HG02943 (cell line): ENCODE results near the gene SLC34A3.
"Not testable (repeated sequence)": the region's sequence is repeated elsewhere in the genome, so short reads cannot be mapped to it uniquely, and the experiment has no call there.

ENCODE experiments used
- ATAC-seq: cut with Tn5 transposase; IDR thresholded peaks from one replicate; pipeline ENCODE4 v1.9.1; 2021; ENCODE audit warnings: mild to moderate bottlenecking, low read depth, moderate library complexity; ENCODE audit not compliant: unreplicated experiment

The SLC34A3 gene

GRCh38 chr9:137228506-137228967 lies 2.2 kb upstream of the SLC34A3 start:
- no peak for ATAC-seq

DNA sequence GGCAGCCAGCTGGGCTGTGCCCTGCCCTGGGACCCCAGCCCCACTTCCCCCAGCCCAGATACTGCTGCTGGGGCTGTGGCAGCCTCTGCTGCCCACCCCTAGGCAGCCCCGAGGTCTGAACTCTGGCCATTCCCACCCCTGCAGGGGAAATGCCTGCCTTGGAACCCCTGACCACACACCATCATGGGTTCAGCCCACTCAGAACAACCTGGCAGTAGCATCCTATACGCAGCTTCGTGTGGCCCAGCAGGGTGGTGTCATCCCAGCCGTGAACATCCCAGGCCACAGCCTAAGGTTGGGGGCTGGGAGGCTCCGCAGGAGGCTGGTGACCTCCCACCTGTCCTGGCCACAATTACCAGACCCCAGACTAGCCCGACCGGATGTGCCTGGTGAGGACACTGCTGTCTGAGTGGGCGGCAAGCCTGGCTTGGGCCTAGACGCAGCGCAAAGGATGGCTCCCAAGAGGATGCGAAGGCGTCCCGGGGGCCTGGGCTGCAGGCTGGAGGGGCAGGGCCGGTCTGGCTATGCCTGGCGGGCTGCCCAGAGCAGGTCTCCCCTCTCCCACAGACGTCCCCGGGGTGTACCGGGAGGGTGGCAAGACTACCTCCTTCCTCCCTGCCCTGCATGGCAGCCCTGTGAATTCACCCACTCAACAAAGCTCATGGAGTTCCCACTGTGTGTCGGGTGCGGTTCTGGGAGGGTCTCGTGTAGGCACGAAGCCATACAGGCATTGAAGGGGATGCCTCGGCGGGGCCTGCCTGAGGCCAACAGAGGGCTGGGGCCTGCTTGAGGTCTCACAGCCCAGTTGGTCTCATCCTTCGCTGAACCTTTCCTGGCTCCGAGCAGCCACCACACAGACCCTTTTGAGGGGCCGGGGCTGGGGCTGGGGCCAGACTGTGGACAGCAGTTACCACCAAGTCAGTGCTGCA lies 1.5 kb upstream of the SLC34A3 start:
- no peak for ATAC-seq

- ATAC-seq = no peak
Observed at GRCh38 chr9:137229903-137230704, 597 bp upstream of the SLC34A3 start.

GRCh38 chr9:137231372-137232039 lies 805 bp downstream of the SLC34A3 start:
- no peak for ATAC-seq

GRCh38 chr9:137232101-137232500 lies 1.4 kb downstream of the SLC34A3 start:
- no peak for ATAC-seq

- no peak for ATAC-seq
Observed at GRCh38 chr9:137232510-137232909, 1.8 kb downstream of the SLC34A3 start.

GRCh38 chr9:137233143-137233980 lies 2.7 kb downstream of the SLC34A3 start:
- no peak for ATAC-seq

DNA sequence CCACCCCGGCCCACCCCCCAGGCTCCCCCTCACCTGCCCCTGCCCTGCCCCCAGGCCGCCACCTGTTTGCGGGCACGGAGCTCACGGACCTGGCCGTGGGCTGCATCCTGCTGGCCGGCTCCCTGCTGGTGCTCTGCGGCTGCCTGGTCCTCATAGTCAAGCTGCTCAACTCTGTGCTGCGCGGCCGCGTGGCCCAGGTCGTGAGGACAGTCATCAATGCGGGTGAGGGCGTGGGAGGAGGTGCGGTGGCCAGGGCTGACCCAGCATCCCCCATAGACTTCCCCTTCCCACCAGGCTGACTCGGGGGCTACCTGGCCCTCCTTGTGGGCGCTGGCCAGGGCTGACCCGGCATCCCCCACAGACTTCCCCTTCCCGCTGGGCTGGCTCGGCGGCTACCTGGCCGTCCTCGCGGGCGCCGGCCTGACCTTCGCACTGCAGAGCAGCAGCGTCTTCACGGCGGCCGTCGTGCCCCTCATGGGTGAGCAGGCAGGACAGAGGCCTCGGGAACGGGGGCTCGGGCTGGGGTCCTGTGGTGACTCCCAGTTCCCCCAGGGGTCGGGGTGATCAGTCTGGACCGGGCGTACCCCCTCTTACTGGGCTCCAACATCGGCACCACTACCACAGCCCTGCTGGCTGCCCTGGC lies 3.5 kb downstream of the SLC34A3 start:
- ATAC-seq = no peak

GRCh38 chr9:137234758-137235423 lies 4.2 kb downstream of the SLC34A3 start:
- no peak for ATAC-seq

DNA sequence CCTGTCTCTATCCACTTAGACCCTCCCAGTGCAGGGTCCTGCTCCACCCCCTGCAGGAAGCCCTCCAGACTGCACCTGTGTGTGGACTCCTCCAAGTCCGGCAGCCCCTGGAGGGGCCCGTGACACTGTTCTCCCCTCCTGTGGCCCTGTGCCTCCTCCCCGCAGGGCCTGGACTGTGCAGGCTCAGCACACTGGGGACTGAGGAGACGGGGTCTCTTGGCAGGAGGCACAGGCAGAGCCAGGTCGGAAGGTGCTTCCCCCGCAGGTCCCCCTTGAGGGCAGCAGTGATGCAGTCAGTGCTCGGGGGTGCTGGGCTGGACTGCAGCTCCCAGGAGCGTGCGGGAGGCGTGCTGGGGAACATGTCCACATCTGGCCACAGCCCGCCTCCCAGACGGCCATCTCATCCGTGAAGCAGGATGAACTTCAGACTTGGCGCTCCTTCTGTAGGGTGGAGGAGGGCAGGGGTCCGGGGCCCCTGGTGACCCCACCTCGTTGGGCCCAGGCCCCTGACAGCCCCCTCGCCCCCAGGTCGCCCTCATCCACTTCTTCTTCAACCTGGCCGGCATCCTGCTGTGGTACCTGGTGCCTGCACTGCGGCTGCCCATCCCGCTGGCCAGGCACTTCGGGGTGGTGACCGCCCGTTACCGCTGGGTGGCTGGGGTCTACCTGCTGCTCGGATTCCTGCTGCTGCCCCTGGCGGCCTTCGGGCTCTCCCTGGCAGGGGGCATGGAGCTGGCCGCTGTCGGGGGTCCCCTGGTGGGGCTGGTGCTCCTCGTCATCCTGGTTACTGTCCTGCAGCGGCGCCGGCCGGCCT lies 4.9 kb downstream of the SLC34A3 start:
- no peak for ATAC-seq

- no peak for ATAC-seq
Observed at GRCh38 chr9:137236238-137236935, 5.7 kb downstream of the SLC34A3 start.

DNA sequence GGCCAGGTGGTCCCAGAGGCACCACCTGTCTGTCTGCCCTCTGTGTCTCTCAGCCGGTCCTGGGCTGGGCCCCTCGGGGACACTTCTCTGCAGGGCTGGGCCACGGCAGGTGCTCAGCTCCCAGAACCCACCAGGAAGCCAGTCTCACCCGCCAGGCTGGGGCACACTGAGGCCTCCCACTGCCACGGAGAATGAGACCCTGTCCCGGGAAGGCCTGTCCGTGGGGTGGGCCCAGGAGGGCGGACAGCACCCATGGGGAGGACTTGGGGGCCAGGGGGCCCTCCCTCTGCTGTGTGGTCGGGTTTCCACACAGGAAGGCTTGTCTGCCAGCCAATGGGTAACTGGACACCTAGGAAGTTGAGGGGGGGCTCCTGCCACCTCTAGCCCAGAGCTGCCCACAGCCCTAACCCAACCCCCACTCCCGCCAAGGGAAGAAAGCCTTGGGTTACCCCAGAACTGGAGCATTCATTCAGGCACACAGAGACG lies 6.3 kb downstream of the SLC34A3 start:
- no peak for ATAC-seq

DNA sequence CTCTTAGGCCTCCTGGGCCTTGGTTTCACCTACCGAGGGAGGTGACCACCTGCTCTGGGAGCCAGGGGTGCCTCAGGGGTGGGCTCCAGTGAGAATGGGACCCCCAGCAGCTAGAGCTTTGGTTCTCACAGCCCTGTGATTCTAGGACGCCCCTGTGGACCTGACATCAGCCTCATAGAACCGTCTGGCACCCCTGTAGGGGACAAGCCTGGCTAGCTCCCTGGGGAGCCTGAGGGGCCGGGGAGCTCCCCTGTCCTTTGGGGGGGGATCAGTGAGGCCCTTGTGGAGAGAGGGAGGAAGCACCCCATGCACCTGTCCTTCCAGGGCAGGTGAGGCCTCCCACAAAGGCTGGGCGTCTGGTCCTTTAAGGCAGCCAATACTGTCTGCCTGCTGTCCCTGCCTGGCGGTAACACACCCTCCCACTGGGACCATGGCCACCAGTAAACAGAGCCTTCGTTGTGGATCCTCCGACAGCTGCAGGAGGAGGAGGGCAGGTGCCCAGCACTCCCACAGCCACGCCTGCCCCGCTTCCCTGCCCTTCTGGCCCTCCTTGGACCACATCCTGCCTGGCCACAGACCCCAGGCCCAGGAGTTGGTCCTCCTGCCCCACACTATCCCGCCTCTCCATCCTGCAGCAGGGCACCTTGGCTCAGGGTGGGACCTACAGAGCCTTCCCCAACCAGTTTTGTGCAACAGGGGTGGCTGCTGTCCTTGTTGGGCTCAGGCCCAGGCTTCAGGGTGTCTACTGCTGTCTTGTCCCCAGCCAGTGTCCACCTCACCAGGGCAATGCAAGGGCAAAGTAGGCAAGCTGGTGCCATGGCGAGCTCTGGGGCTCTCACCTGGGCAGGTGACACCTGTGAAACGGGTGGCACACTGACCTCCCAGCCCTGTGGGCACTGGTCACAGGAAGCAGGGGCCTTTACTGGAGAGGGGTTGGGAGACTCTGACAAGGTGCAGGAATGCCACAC lies 7.3 kb downstream of the SLC34A3 start:
- ATAC-seq = no peak

DNA sequence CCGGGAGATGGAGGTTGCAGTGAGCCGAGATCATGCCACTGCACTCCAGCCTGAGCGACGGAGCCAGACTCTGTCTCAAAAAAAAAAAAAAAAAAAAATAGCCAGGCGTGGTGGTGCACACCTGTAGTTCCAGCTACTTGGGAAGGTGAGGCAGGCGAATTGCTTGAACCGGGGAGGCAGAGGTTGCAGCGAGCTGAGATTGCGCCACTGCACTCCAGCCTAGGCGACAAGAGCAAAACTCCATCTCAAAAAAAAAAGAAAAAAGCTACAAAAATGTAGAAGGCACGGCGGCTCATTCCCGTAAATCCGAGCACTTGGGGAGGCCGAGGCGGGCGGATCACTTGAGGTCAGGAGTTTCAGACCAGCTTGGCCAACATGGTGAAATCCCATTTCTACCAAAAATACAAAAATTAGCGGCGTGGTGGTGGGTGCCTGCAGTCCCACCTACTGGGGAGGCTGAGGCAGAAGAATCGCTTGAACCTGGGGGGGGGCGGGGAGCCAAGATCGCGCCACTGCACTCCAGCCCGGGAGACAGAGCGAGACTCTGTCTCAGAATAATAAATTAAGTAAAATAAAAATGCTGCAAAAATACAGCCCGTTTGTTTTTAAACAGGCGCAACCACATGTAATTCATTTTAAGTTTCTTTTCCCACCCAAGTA lies 9.0 kb downstream of the SLC34A3 start:
- not testable (repeated sequence) for ATAC-seq

DNA sequence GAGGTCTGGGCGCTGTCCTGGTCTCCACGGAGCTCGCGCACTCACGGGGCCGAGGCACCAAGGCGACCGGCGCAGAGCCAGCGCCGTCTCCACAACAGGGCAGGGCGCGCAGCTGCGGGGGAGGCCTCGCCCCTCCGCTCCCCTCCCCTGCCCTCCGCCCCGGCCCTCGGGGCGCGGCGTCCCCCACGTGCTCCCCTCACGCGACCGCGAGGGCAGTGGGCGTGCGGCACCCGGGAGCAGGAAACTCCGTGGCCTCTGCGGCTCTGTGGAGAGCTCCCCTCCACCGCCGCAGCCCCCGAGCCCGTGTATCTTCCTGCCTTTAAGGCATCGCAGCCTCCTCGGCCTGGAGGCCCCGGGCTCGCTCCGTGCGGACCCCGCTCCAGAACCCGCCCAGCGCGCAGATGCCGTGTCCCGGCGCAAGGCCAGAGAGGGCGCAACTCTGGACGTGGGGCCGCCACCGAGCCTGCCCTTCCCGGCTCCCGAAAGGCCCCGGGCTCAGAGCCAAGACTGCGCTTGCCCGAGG lies 9.7 kb downstream of the SLC34A3 start:
- ATAC-seq = peak; percentile 13
